Lower lobe of right lung (tissue), 2 donors: ENCODE results near the gene LRRC8B. TPM values are rescaled to one million over a fixed set of nuclear protein-coding genes. Genes with fewer than 3 reads are reported as not detected.

Source experiments
- ATAC-seq, 2 donors: fragments of 200-7000 bp; cut with Tn5 transposase; one replicate each; pipeline ENCODE4 v1.9.1; 2020 to 2022; ENCODE audit warnings: mild to moderate bottlenecking in 2 of 2, moderate library complexity in 2 of 2
- DNase-seq: peaks from one replicate; pipeline ENCODE4 v3.0.0-alpha.2; 2020
- H3K27ac ChIP-seq: fragments of 200-600 bp; one replicate; pipeline ENCODE4 v1.8.0; 2022
- H3K27me3 ChIP-seq: fragments of 200-600 bp; one replicate; pipeline ENCODE4 v1.8.0; 2022; ENCODE audit warnings: low read depth
- H3K36me3 ChIP-seq: fragments of 200-600 bp; one replicate; pipeline ENCODE4 v1.8.0; 2022; ENCODE audit warnings: mild to moderate bottlenecking
- H3K4me1 ChIP-seq: fragments of 200-600 bp; one replicate; pipeline ENCODE4 v1.8.0; 2022
- H3K4me3 ChIP-seq: fragments of 200-600 bp; one replicate; pipeline ENCODE4 v1.8.0; 2022; ENCODE audit warnings: mild to moderate bottlenecking
- H3K9me3 ChIP-seq: fragments of 200-600 bp; one replicate; pipeline ENCODE4 v1.8.0; 2022
- CTCF ChIP-seq: fragments of 200-600 bp; IDR thresholded peaks from one replicate; pipeline ENCODE4 v1.8.0; 2022; ENCODE audit warnings: antibody characterized with exemption, mild to moderate bottlenecking
- intact Hi-C: fragments of 100-400 bp; cut with DNase I; formaldehyde crosslinking; loops from one replicate; pipeline ENCODE4 v1.11.0; 2022
- total RNA-seq: library from RNA; stranded (reverse); fragmentation: NEBNext Ultra II Directional; extraction: Animal tissue kit (Norgen Biotek cat#: 25700); gene quantifications from one replicate; pipeline ENCODE4 v1.2.1, GENCODE V29; 2021
- donor health status: DM: no; HTN: yes; CAD: no; lungs with severe emphysema.

The LRRC8B gene
- total RNA-seq, 1 donor from 2014 or later = 16.4 TPM

GRCh38 chr1:89527256-89527655 lies 2.6 kb downstream of the LRRC8B start:
- Histone ChIP-seq H3K36me3 (no peaks in the 10 kb centered on the region), H3K4me3 (no peak overlapping the region), H3K27me3 (no peaks in the 10 kb centered on the region), H3K27ac (no peak overlapping the region), H3K9me3 (no peaks in the 10 kb centered on the region), H3K4me1 (peaks cover 17% of the 10 kb centered on the region)
- no peak for TF ChIP-seq CTCF
- no peak for ATAC-seq
- intact Hi-C loops = no loop called here
- DNase-seq = no peak

GRCh38 chr1:89527750-89528381 lies 3.2 kb downstream of the LRRC8B start:
- no peak for TF ChIP-seq CTCF
- Histone ChIP-seq H3K4me1 (peaks cover 17% of the 10 kb centered on the region), H3K4me3 (no peak overlapping the region), H3K9me3 (no peaks in the 10 kb centered on the region), H3K27me3 (no peaks in the 10 kb centered on the region), H3K36me3 (no peaks in the 10 kb centered on the region), H3K27ac (no peak overlapping the region)
- DNase-seq = no peak
- ATAC-seq = no peak
- intact Hi-C loops = no loop called here

- ATAC-seq = no peak
- no peaks in the 10 kb centered on the region for H3K27me3 ChIP-seq
- intact Hi-C loops = no loop called here
Measured at GRCh38 chr1:89528382-89528780, 3.8 kb downstream of the LRRC8B start.

GRCh38 chr1:89529196-89529595 lies 4.6 kb downstream of the LRRC8B start:
- DNase-seq (no peak), ATAC-seq (no peak)
- no peak for TF ChIP-seq CTCF
- Histone ChIP-seq H3K27me3 (no peaks in the 10 kb centered on the region), H3K4me3 (no peak overlapping the region), H3K9me3 (no peaks in the 10 kb centered on the region), H3K4me1 (peaks cover 17% of the 10 kb centered on the region), H3K27ac (no peak overlapping the region), H3K36me3 (no peaks in the 10 kb centered on the region)
- intact Hi-C loops = no loop called here

More at GRCh38 chr1:89528382-89528780, 3.8 kb downstream of the LRRC8B start:
- TF ChIP-seq CTCF = no peak
- Histone ChIP-seq H3K9me3 (no peaks in the 10 kb centered on the region), H3K36me3 (no peaks in the 10 kb centered on the region), H3K4me1 (peaks cover 17% of the 10 kb centered on the region), H3K27ac (no peak overlapping the region), H3K4me3 (no peak overlapping the region)
- DNase-seq = no peak

GRCh38 chr1:89530444-89531089 lies 5.9 kb downstream of the LRRC8B start:
- no peaks in the 10 kb centered on the region for H3K36me3 ChIP-seq
- H3K27ac ChIP-seq = no peak overlapping the region
- no peak for TF ChIP-seq CTCF
- H3K4me1 ChIP-seq = peaks cover 16% of the 10 kb centered on the region
- intact Hi-C loops = no loop called here
- H3K9me3 ChIP-seq = no peaks in the 10 kb centered on the region
- H3K4me3 ChIP-seq = no peak overlapping the region
- DNase-seq (no peak), ATAC-seq (no peak)
- no peaks in the 10 kb centered on the region for H3K27me3 ChIP-seq
